Brain pericyte (primary cell): ENCODE results near the gene CDH1.

ENCODE experiments used
- DNase-seq: peaks from one replicate; pipeline ENCODE4 v3.0.0-alpha.2; 2012; ENCODE audit warnings: low read depth, low spot score

The CDH1 gene

GRCh38 chr16:68732042-68732680, 4.9 kb upstream of the CDH1 start:
- no peak for DNase-seq

GRCh38 chr16:68732741-68733399, 4.2 kb upstream of the CDH1 start:
- no peak for DNase-seq

- no peak for DNase-seq
These were observed 3.5 kb upstream of the CDH1 start for GRCh38 chr16:68733570-68733969.

- no peak for DNase-seq
These were observed 2.3 kb upstream of the CDH1 start for GRCh38 chr16:68734782-68735181.

- no peak for DNase-seq
These were observed 531 bp upstream of the CDH1 start for GRCh38 chr16:68736561-68736960.

GRCh38 chr16:68737730-68738629, 888 bp downstream of the CDH1 start:
- no peak for DNase-seq

GRCh38 chr16:68739964-68740627, 3.0 kb downstream of the CDH1 start:
- DNase-seq = no peak

GRCh38 chr16:68740628-68741346, 3.7 kb downstream of the CDH1 start:
- no peak for DNase-seq

GRCh38 chr16:68743664-68744063, 6.6 kb downstream of the CDH1 start:
- DNase-seq = no peak

GRCh38 chr16:68744744-68745280, 7.7 kb downstream of the CDH1 start:
- no peak for DNase-seq

- no peak for DNase-seq
These were observed 9.9 kb downstream of the CDH1 start for GRCh38 chr16:68746951-68747350.

GRCh38 chr16:68749432-68749831, 12.3 kb downstream of the CDH1 start:
- no peak for DNase-seq

- no peak for DNase-seq
These were observed 13.2 kb downstream of the CDH1 start for GRCh38 chr16:68750193-68750695.

- DNase-seq = no peak
These were observed 14.1 kb downstream of the CDH1 start for GRCh38 chr16:68751160-68751559.

- DNase-seq = no peak
These were observed 15.5 kb downstream of the CDH1 start for GRCh38 chr16:68752602-68753001.

- DNase-seq = no peak
These were observed 17.1 kb downstream of the CDH1 start for GRCh38 chr16:68754084-68754792.

- no peak for DNase-seq
These were observed 19.3 kb downstream of the CDH1 start for GRCh38 chr16:68756239-68756915.

GRCh38 chr16:68757625-68757935, 20.5 kb downstream of the CDH1 start:
- DNase-seq = no peak

GRCh38 chr16:68759062-68759461, 22.0 kb downstream of the CDH1 start:
- DNase-seq = no peak
